ENCODE measurements around the gene NACA.
"Not testable (repeated sequence)": the region's sequence is repeated elsewhere in the genome, so short reads cannot be mapped to it uniquely, and the experiment has no call there.

NACA gene

DNA sequence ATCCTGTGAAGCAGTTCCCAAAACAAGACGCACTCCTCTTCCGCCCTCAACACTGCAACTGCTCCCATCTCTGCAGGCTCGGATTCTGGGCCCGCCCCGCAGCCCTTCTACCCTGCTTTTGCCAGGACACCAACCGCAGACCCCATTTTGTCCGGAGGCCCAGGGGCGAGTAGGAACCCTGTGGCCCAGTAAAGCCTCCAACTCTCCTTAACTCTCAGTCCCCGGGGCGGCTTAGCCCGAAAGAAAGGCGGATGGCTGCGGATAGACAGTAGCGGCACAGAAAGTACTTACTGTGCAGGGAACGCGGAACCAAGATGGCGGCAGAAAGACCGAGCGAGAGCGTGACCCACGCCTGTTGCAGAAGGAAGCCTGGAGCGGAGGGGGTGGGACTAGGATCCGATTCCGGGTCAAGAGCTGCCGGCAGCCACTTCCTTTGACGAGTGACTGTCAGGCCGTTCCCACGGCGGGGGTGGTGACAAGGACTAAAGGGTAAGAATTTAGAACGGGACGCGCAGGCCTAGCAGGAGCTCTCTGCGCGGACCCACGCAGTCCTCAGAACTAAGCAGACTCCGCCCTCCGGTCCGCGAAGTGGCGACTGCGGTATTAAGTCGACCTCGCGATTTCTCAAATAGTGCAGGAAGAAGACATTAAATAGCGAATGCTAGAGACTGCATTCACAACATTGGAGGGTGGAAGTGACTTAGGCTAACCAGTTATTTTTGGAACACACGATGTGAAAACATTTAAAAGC lies at the start of gene NACA:
TSS of gene NACA (minus strand) at position 328 of the 751 bp plus-strand sequence. CDS start 778 bp downstream, outside the sequence.
- peak; percentile 99 for DNase-seq

DNA sequence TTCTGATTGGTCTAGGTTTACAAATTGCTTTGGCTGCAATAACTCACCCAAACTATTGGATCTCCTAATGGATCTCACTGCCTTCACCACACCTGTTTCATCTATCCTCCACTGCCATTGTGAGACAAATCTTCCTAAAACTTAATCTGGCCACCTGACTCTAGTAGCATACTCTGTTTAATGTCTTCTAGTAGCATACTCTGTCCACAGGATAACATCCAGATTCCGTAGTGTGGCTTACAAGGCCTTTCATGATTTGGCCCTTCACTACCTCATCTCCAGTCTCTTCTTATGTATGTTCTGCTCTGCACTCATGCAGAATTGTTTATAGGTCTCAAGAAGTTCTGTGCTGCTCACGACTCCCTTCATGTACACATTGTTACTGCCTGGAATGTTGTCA lies 48.0 kb upstream of the NACA start:
- DNase-seq, result no peak

DNA sequence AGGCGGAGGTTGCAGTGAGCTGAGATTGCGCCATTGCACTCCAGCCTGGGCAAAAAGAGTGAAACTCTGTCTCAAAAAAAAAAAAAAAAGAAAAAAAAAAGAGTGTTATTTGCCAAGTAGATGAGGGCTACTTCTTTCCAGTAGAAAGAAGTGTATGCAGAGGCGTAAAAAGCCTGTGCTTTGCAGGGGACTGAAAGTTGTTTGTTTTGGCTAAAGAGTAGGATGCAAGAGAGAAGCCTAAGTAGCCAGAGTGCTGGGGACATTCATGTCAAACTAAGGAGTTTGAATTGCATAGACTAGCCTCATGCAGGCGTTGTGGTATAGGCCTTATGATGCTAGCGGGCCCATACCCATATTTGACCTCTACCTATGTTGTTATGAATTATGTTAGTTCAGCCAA lies 47.5 kb upstream of the NACA start:
- no peak for DNase-seq

DNA sequence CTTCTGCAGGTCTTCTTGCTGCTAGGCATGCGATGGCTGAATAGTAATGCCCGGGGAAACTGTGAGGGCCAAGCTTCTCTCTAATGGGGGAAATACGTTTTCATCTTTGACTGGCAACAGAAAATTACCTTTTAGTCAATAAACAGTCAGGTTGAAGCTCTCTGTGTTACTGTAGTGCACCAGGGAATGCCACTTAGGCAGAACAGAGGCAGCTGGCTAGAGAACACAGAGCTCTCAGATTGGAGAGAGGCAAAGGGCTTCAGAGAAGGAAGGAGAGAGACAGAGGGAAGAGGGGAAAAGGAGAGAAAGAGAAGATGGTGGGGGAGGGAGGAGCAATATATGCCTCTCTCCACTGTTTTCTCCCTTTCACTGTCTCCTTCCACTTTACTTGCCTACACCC lies 44.8 kb upstream of the NACA start:
- no peak for DNase-seq

DNA sequence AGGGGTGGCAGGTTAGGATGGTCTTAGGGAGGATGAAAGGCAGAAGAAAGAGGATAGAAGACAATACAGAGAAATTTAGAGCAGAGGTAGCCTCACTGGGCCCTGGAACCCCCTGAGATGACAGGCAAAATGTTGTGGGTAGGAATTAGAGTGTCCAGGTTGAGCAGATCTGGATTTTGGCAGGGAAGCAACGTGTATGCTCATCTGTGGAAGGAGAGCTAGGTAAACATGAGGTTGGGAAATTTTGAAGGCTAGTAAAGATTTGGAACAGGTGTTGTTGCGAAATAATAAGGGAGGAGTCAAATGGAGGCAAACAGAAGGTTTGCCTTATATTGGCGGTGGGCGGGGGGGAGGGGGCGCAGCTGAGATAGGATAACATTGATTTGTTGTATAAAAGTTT lies 43.3 kb upstream of the NACA start:
- no peak for DNase-seq

DNA sequence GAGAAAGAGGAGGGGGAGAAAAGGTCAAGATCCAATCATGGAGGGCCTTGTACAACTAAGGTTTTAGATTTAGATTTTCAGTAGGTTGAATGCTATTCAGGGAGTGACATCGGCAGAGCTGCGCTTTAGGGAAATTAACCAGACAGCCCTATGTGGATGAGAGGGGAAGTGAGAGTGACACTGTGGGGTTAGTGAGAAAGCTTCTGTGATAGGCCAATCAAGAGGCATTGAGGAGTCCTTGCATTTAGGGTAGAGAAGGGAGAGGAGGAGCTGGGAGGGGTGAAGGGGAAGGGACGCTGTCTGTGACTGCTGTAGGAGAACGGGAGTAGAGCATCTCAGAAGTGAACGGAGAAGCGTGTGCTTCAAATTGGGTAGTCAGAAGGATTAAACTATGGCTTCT lies 41.4 kb upstream of the NACA start:
- DNase-seq, result no peak

DNA sequence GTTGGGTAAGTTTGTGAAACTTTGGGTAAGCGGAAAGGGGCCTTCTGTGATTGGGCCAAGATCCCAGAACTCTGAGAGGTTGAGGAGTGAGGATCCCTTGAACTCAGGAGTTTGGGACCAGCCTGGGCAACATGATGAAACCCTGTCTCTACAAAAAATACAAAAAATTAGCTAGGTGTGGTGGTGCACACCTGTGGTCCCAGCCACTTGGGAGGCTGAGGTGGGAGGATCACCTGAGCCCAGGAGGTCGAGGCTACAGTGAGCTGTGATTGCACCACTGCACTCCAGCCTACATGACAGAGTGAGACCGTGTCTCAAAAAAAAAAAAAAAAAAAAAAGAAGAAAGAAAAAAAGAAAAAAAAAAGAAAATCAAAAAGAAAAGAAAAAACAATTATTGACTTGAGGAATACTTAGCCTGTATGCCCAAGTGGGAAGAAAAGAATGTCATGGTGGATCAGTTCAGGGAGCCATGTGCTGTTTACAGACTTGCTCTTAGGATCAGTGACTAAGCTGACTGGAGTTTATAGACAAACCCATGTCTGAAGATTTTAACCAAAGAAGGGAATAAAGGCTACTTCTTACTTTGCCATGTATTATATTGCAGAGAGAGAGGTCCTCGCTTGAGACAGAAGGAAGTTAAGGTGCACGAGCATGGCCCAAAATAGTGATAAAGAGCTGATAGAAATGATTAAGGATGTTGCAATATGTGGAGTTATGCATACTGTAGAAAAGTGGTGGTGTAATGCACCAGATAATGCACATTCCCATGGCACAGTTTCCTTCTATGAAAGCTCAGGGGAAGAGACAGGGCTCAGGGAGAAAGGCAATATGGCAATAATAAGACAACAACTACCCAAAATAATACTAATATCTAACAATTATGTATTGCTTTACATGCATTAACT lies 38.9 kb upstream of the NACA start:
- no peak for DNase-seq

DNA sequence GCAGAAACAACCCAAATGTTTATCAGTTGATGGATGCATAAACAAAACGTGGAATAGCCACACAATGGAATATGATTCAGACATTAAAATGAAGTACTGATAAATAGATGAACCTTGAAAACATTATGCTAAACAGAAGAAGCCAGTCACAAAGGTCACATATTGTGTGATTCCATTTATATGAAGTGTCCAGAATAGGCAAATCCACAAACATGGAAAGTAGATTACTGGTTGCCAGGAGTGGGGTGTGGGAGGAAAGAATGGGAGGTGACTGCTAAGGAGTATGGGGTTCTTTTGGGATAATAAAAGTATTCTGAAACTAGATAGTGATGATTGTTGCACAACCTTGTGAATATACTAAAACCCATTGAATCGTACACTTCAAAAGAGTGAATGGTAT lies 36.7 kb upstream of the NACA start:
- DNase-seq, result no peak

DNA sequence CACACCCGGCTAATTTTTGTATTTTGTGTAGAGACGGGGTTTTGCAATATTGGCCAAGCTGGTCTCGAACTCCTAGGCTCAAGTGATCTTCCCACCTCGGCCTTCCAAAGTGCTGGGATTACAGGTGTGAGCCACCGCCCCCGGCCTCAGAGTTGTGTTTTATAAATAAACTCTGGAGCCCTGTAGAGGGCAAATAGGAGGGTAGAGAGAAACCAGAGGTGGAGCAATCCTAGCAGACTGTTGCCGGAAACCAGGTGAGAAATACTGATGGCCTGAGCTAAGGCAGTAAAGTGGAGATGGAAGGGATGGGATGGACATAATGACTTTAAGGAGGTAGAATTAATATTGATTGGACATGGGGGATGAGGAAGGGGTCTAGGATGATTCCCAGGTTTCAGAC lies 35.4 kb upstream of the NACA start:
- no peak for DNase-seq

DNA sequence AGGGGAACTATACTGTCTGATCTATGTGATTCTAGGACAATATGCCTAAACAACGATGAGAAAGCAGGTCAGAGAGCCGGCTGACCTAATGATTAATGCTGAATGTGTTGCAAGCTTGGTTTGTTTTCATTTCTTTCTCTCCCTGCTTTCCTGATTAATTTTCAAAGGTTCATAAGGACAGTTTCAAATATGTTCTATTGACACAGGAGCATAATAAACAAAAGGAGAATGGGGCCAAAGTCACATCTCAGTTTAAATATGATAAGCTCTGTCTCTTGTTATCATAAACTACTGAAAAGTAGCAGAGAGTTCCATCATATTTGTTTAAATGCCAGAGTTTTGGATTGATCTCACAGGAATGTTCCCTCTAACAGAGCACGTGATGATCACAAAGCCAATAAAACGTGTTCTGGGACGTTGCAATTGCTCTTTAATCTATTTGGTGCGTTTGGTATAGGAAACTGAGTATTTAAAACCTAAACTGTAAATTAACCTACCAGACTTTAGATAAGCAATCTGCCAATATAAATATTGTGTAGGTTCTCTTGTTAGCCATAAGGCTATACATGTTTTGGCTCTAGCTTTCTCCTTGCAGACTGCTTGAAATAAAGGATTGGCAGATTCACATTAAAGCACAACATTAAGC lies 34.3 kb upstream of the NACA start:
- no peak for DNase-seq

DNA sequence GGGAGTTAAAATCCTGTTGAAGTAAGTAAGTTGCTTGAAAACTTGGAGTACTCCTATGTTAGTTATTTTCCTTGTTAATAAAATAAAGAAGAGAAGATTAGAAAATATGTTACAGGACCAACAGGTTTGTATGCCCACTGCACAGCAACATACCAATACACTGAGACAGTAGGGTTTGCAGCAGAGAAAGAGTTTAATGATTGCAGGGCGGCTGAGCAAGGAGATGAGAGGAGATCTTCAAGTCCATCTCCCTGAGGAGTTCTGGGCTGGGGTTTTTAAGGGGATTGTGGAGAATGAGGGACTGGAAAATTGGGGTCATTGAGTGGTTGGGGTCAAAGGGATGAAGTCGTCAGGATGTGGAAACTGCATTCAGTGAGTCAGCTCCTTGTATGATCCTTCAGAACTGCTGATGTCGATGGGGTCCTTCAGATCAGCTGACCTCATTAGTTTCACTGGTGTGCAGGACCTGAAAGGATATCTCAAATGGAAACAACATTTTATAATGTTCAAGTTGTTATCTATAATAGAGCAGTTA lies 33.7 kb upstream of the NACA start:
- DNase-seq, result no peak

DNA sequence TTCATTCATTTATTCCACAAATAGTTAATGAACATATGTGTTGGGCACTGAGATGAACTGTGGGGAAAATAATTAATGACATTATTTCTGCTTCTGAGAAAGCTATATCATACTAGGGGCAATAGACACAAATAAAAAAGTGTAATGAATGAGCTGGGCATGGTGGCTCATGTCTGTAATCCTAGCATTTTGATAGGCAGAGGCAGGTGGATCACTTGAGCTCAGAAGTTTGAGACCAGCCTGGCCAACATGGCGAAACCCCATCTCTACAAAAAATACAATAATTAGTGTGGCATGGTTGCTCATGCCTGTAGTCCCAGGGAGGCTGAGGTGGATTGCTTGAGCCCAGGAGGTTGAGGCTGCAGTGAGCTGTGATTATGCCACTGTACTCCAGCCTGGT lies 32.9 kb upstream of the NACA start:
- DNase-seq, result not testable (repeated sequence)

DNA sequence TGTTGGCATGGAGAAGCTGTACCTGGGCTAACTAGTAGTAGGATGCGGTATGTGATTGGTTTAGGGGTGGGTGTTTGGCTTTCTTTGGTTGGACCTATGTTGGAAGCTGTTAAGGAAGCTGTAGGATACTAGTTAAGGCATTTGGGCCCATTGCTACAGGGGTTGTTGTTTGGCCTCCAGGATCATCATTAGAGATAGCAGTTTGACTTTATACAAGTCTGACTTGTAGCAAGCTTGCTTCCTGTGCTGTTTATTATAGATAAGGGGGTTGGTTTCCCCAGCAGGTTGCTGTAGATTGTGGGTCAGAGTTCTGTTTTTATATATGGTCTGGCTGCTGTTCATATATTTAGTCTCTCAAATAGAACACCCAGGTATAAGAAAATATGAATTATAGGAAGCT lies 28.5 kb upstream of the NACA start:
- no peak for DNase-seq

DNA sequence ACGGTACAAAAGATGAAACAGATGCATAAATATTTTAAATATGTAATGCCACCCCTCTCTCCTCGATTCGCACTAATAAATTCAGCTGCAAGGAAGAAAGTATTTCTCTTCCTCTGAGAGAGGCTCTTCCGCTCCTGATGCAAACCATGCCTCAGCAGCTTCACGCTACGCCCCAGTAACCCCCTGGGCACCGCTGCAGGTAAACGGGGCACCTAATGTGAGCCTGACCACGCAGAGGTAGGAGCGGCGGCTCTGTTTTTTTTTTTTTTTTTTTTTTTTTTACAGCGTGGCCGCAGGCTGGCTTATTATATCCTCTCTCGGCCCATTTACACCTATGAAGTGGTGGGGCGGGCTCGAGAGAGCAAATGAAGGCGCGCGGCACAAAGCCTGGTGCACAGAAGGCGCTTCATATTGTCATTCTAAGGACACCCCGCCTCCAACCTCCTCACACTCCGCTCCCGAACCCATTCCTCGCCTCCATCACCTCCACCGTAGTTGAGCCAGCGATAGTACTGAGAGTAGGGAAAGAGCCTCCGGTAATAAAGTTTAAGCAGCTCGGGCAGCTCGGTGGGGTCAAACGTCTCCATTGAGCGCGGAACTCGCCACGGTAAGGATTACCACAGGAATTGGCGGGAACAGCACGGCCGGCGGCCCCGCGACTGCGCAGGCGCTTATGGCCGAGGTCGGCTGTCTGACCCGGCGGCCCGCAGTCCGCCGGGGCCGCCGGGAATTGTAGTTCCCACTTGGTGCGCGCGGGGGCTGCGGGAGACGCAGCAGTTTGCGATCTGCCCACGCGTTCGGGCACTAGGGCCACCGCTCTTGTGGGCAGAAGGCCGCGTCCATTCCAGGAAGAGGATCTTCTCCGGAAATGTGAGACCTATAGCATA lies 26.9 kb upstream of the NACA start, which contains the start of gene PRIM1:
TSS of gene PRIM1 (minus strand) at position 612 of the 887 bp plus-strand sequence. CDS start at position 587, 25 bp downstream.
- peak; percentile 92 to 93 for DNase-seq

DNA sequence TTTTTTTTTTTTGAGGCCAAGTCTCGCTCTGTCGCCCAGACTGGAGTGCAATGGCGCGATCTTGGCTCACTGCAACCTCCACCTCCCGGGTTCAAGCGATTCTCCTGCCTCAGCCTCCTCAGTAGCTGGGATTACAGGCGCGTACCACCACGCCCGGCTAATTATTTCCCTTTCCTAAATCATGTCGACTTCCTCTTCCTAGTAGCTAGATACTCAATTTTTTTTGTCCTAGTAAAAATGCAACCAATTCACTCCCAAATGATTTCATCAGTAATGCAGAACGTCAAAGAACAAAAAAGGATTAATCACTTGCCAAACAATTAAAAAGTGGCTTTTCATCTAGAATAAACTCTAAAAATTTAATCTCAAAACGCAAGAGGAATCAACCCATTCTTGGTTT lies 25.5 kb upstream of the NACA start:
- DNase-seq, result not testable (repeated sequence)

DNA sequence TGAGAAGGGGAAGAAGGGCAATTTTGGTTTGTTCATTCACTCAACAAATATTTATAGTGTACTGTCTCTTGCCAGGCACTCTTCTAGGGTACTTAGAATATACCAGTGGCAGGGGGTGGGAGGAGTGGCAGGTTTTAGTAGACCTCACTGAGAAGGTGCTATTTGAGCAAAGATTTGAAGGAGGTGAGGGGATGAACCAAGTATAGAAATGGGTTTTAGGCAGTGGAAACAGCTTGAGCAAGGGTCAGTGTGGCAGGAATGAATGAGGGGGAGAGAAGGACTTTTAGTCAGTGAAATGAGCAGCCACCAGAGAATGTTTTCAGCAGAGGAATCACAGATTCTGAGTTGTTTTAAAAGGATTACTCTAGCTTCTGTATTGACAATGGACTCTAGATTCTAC lies 24.8 kb upstream of the NACA start:
- no peak for DNase-seq

DNA sequence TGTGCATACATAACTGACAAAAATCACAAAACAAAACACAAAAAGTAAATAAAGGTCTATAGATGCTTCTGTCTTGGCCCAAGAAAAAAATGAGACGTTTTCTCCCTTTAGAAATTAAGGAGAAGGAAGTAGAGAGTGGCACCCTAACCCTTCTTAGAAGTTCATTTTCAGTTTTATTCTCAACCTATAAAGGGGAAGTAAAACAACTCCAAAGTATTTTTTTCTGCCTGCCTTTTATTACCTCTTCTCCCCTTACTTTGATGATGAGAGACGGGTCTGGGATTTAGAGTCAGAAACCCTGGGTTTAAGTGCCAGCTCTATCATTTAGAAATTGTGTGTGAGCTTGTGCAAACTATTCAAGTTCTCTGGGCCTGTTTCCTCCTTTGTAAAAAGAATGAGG lies 24.3 kb upstream of the NACA start:
- DNase-seq, result no peak

DNA sequence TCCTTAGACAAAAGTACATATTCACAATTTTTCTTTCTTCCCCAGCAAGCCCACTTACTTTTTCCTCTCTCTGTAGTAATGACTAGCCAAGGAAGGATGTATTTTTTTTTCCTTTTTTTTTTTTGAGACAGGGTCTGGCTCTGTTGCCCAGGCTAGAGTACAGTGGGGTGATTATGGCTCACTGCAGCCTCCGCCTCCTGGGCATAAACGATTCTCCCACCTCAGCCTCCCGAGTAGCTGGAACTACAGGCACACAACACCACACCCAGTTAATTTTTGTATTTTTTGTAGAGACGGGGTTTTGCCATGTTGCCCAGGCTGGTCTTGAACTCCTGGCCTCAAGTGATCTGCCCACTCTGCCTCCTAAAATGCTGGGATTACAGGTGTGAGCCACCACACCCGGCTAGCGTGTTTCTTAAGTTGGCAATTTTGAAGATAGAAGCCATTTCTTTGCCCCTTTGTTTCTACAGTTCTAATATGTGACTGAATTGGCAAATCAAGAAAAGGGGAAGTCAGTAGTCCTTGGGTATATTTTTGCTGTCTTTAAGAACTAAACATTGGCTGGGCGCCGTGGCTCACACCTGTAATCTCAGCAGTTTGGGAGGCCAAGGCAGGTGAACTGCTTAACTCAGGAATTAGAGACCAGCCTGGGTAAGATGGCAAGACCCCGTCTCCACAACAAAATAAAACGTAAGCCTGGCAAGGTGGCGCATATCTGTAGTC lies 3.2 kb upstream of the NACA start:
- DNase-seq, result no peak

DNA sequence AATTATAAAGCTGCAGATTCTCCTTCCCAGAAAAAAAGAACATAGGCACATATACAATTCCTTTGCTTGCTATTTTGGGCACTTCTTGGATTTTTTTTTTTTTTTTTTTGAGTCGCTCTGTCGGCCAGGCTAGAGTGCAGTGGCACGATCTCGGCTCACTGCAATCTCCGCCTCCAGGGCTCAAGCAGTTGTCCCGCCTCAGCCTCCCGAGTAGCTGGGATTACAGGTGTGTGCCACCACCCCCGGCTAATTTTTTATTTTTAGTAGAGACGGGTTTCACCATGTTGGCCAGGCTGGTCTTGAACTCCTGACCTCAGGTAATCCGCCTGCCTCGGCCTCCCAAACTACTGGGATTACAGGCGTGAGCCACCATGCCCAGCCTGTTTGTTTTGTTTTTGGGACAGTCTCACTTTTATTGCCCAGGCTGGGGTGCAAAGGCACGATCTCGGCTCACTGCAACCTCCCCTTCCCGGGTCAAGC lies 1.1 kb upstream of the NACA start:
- not testable (repeated sequence) for DNase-seq

DNA sequence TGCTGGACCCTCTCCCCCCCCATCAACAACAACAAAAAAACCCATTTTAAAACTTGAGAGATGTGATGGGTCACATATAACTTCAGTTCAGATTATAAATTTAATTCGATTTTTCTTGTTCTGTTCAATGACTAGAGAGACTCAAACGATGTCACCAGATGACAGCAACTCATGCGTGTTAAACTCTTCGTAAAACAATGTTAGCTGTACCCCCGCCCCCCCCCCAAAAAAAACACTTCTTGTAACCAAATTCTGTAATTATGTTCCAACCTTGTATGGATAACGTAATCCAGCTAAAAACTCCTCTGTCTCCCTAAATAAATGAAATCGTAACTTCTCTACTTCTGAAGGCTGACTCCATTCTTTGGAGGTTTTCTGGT lies 614 bp upstream of the NACA start:
- no peak for DNase-seq

DNA sequence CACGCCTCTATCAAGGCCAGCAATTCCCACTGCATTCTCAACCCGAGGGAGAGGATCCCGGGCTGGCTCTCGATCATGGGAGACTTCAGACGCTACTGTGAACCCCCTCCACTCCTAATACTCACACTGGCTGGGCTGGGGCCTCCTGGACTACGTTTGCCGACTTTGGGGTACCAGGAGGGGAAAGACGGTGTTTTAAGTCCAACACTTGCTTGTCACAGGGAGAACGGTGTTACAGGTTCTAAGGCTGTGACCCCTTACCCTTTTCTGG lies 463 bp downstream of the NACA start:
- peak in 1 of 2 experiments; percentile 27 for DNase-seq
